GM10266 (cell line): ENCODE results near the gene IFI30.

Source experiments
- DNase-seq: peaks from one replicate; pipeline ENCODE4 v3.0.0; 2012; ENCODE audit errors: extremely low spot score
- TF ChIP-seq, protein P1 (sequence below): IDR thresholded peaks from 2 replicates; pipeline ENCODE4 v1.5.1; 2012; ENCODE audit warnings: mild to moderate bottlenecking, low read depth; ENCODE audit not compliant: control insufficient read depth, insufficient read depth; ENCODE audit errors: missing control alignments

Gene IFI30

GRCh38 chr19:18211683-18212082, 38.1 kb downstream of the IFI30 start:
- DNase-seq = no peak
- TF ChIP-seq, protein P1, sequence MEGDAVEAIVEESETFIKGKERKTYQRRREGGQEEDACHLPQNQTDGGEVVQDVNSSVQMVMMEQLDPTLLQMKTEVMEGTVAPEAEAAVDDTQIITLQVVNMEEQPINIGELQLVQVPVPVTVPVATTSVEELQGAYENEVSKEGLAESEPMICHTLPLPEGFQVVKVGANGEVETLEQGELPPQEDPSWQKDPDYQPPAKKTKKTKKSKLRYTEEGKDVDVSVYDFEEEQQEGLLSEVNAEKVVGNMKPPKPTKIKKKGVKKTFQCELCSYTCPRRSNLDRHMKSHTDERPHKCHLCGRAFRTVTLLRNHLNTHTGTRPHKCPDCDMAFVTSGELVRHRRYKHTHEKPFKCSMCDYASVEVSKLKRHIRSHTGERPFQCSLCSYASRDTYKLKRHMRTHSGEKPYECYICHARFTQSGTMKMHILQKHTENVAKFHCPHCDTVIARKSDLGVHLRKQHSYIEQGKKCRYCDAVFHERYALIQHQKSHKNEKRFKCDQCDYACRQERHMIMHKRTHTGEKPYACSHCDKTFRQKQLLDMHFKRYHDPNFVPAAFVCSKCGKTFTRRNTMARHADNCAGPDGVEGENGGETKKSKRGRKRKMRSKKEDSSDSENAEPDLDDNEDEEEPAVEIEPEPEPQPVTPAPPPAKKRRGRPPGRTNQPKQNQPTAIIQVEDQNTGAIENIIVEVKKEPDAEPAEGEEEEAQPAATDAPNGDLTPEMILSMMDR = no peak

DNA sequence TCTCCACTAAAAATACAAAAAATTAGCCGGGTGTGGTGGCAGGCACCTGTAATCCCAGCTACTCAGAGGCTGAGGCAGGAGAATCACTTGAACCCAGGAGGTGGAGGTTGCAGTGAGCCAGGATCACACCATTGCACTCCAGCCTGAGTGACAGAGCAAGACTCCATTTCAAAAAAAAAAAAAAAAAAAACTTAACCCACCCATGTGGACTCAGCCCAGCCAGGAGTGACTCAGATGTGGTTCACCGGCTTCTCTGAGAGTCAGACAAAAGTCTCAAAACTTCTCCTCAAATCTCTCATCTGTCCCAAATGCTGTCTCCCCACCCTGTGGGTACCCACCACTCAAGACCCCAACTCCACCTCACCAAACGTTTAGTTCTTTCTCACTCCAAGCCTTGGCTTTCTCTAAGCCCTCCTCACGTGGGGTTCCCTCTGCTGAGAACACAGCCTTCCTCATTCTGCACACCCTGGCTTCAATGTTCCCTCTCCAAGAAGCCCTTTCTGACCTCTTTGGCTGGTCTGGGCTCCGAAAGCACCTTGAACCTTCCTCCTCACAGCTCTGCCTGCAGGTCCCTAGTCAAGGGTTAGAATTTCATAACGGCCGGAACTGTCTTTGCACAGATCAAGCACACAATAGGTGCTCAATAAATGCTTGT, 41.3 kb downstream of the IFI30 start:
- DNase-seq = no peak
- TF ChIP-seq, protein P1 = no peak

- no peak for DNase-seq
- TF ChIP-seq, protein P1 = no peak
These were observed 43.2 kb downstream of the IFI30 start for GRCh38 chr19:18216789-18217188.

GRCh38 chr19:18218159-18218558, 44.5 kb downstream of the IFI30 start:
- no peak for DNase-seq
- TF ChIP-seq, protein P1 = no peak

- TF ChIP-seq, protein P1 = no peak
- DNase-seq = no peak
These were observed 45.0 kb downstream of the IFI30 start for GRCh38 chr19:18218600-18218999.

DNA sequence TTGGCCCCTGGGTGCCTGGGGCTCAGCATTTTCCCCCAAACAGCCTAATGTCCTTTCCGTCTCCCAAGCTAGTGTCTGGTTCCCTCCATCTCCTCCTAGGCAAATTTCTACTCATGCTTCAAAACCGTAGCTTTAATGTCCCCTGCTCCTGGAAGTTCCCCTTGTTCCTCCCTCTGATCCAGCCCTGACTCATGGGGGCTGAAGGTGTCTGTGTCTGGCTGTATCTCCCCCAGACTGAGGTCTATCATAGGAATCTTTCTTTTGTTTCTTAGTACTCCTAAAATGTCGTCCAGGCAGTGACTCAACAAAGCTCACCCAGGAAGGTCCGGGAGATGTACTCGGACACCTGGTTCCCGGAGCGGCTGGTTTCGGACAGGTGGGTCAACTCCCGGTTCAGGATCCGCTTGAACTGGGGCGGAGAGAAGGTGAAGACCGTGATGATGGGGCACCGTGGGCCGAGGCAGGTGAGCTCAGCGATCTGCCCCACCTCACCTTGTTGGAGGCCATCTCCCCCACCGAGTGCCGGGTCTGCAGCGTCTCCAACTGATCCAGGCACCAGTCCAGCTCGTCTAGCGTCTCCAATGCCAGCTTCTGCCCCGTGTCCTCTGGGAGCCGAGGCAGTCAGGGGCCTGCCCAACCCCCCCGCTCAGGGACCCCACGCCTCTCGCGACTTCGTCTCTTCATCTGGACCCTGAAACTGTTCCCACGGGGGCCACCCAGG, 46.5 kb downstream of the IFI30 start:
- TF ChIP-seq, protein P1 = no peak
- DNase-seq = no peak

GRCh38 chr19:18220632-18221275, 47.1 kb downstream of the IFI30 start:
- TF ChIP-seq, protein P1 = no peak
- DNase-seq = no peak
